GM19397 (cell line): ENCODE results near the gene DPP4.

ENCODE experiments used
- ATAC-seq: cut with Tn5 transposase; IDR thresholded peaks from one replicate; pipeline ENCODE4 v1.9.1; 2021; ENCODE audit warnings: mild to moderate bottlenecking, moderate library complexity; ENCODE audit not compliant: unreplicated experiment

Gene DPP4

GRCh38 chr2:162022290-162022945 is 51.6 kb downstream of the DPP4 start:
- ATAC-seq, result no peak

DNA sequence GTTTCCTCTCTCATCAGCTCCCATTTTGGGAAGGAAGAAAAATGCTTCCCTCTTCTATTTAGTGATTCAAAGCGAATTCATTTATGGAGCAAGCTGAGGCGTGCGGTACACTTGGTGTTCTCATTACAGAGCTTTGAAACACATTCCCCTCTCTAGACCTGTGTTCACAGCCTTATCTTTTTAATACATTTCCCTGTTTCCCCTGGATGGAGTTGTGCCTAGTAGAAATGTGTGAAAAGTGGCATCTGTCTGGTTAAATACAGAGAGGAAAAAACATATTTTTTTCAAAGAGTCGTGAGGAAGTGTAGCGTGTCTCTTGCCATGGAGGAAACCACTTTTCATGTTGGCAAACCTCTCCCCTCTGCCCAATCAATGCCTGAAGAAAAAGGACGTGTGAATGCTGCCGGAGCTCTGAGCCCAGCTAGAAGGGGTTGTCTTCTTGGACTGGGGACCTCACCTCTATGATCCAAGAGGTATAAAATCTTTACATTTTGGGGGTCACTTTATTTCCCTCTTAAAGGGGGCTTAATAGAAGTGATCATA is 52.4 kb downstream of the DPP4 start:
- ATAC-seq, result no peak

- ATAC-seq, result no peak
Measured at GRCh38 chr2:162018530-162018929, 55.5 kb downstream of the DPP4 start.

DNA sequence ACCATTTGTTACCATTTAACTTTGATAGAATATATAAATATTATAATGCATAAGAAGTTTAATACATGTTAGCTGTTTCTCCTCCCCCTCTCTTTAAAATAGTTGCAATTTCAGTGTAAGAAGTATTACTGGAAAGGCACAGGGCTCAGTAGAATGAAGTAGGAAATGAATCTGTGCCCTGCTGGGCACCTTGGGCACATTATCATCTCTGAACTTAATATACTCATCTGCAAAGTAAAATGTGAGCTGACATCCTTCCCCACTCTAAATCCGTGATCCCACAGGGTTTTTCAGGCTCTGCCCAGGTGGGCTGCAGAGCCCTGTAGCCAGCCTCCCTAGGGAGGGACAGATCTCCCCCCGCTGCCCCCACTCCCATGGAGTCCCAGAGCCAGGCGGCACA is 56.8 kb downstream of the DPP4 start:
- ATAC-seq, result no peak

DNA sequence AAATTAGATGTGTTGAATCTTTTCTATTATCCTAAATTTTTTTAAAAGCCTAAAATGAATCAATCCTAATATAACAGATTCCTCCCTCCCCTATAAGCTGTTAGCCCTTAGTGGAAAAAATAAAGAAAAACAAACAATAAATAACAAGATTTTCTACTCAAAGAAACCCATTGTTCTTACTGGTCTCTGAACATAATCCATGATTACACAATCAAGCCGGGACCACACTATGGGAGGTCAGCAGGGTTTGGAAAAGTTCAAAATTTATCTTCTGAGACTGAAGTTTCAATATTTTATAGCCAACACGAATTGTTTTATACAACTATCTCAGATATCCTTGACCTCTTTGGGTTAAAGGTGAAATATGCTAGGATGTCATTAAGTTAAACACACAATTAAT is 57.9 kb downstream of the DPP4 start:
- no peak for ATAC-seq

GRCh38 chr2:162014751-162015150 is 59.3 kb downstream of the DPP4 start:
- ATAC-seq, result no peak

DNA sequence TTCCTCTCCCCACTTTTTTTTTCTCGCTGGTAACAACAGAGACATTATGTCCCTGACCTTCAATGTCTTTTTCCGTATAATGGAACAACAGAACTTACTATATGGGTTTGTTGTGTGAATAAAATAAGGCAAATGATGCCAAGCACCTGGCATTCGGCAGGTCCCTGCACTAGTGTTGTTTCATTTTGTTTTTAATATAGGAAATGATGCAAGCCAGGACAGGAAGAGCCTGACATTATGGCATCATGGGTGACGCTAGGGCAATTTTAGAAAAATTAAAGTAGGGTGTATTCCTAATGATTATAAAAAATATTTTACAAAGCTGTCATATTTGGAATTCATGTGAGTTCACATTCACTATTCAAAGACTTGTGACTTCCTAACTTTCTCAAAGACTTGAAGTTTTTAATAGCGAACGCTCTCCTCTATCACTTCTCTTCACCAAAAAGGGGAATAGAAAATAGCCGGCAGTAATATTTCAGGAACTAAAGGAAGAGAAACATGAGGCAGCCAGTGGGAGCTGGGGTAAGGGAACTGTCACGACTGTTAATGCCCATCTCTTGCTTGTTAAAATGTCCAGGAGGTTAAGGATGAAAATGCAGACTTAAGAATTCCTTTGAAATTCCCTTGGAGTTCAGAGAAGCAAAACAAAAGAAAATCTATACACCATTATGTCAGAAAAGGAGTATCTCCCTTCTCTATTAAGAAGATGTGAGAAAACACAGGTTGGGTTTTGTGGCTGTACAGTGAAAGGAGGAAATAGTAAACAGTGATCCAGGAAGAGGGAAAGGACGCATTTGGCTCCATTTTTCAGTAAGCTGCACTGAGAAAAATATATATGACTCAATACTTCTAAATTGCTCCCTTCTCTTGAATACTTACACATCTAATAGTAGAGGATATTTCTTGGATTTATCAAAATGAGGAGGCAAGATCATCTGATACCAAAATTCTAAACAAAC is 60.2 kb downstream of the DPP4 start:
- ATAC-seq, result no peak

DNA sequence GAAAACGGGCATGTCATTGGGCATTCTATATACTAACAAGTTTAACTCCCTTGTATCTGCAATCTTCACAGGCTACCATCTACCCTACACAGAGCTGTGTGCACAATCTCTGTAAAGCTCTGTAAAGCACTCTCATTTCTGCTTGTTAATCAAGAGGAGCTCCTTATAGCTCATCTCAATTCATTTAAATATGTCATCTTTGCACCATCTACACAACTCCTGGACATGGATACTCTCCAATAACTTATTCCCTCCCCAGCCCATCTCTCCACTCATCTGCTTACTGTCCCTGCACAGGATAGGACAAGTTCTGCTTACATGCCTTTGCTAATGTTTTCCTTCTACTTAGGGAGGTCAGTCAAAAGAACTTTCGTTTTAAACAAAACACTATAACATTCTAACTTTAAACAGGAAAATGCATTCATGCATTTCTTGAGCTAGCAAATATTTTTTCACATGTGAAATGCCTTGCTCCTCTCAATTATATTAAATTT is 61.4 kb downstream of the DPP4 start:
- no peak for ATAC-seq

GRCh38 chr2:162011706-162012564 is 62.1 kb downstream of the DPP4 start:
- ATAC-seq, result no peak

GRCh38 chr2:162009543-162009942 is 64.5 kb downstream of the DPP4 start:
- no peak for ATAC-seq

DNA sequence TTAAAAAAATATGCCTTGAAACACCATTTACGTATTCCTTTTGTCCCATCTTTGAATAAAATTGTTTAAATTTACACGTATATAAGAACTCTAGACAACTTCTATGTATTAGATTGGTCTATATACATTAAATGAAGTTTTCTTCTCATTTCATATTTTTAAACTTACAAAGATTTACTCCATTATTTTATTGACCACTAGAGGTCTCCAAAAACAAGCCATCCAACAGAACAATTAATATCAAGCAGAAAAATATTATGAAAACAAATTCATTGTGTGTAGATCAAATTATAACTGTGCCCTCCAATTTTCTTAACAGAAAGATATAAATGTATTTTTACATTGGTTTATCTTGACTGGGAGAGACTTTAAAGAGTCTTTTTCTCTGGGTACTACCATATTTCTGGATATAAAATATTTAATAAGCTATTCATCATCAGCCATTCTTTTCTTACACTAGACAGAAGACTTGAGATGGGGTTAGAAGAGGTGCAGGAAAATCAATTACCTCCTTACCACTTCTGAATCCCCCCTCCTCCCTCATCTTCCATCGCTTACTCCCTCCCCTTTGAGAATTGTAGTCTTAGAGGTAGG is 66.5 kb downstream of the DPP4 start:
- no peak for ATAC-seq

DNA sequence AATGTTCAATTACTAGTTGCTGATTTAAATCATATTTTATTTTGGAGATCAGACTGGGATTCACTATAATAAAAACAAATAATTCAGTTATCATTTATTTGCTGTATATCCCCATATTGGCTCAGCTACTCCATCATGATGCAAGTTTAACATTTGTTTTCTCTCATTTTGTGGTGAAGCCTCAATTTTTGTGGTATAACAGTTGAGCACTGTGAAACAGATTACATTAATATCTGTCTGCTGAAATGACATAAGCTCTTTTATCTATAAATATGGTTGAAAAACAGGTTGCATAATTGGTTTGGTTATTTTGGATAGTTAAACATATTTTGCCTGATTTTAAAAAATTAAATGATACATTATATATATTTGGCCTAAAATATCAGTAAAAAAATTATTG is 67.7 kb downstream of the DPP4 start:
- ATAC-seq, result no peak

DNA sequence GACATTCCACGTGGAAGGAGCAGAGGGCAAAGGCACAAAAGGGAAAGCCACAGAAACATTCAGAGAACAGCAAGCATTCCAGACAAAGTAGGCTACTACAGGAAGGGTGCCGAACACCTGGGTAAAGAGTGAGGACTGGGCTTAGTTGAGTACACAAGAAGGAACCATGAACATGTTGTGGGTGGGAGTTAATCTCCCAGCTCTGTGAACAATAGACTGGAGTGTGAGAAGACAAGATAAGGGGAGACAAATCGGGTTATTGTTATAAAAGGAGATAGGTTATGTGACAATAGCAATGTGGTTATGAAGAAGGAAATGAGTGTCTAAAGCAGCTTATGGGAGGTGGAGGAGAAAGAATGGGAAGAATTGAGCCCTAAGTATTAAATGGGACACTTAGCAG is 70.0 kb downstream of the DPP4 start:
- no peak for ATAC-seq

GRCh38 chr2:162002623-162003235 is 71.3 kb downstream of the DPP4 start:
- ATAC-seq, result no peak

DNA sequence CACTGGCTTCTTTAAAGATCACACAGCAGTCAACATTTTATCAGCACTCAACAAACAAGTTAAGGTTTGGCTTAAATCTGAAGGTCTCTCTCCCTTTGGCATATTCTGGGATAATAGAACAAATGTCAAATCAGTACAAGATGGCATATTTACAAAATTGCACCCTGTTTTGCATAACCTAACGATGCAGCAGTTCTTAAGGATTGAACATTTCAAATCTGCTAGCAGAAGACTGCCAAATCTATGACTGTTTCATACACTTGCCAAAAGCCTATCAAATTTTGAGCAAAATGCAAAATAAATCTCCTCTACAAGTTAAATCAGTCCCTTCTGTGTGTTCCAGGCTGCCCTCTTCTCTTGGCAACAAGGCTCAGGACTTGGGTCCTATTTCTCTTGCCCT is 73.6 kb downstream of the DPP4 start:
- ATAC-seq, result no peak

GRCh38 chr2:161999321-161999720 is 74.7 kb downstream of the DPP4 start:
- ATAC-seq, result no peak

DNA sequence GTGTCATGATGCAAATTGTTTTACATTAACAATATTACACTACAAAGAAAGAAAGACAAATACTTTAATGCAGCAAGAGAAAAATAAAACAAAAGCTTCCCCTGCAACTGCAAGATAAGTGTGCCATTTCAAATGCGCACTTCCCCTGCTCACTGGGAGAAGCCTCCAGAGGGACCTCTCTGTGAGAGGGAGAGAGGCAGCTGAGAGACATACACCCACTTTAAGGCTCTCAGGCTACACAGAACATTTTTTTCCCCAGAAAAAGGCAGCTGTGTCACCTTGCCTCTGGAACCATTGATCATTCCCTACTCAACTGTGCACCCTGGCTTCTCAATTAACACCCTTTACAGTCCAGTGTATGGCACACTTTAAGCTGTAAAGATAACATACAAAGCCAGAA is 75.2 kb downstream of the DPP4 start:
- ATAC-seq, result no peak

DNA sequence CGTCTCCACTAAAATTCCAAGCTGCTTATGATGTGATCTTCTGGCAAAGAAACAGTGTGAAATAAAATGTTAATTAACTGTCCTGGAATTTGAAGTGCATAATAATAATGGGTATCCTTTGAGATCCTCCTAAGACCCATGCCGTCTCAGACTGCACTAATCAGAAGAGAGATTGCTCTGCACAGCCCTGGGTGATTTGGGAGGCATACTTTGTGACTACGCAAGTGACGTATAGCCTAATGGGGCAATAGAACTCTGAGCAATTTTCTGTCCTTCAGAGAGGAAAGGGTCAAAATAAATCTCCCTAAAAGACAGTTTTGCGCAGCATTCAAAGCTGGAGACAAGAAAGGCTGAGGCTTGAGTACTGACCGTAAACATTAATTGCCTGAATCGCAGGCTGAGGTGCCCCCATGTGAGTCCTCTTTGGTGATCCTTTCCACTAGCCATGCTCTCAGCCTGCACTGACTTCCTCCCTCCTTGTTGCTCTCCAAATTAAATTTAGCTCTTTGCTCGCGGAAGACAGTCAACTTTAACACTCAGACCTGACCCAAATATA is 76.0 kb downstream of the DPP4 start:
- ATAC-seq, result no peak

DNA sequence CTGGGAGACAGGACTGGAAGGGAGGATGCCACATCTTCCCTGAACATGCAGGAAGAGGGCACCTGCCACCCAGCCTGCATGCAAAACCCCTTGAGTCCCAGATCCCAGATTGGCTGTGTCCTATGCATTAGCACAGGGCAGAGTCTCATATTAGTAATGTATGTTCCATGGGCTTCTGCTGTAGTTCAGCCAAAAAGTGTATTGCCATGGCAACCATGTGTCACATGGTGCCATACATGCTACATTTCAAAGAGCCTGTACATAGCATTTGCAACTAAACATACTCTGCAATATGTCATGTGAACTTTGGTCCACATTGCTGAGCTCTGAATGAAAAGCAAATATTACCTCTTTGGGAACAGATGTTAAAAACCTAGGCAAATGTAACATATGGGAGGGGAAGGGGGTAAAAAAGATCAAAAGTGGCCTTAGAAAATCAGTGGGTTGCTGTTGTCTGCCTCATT is 78.4 kb downstream of the DPP4 start:
- no peak for ATAC-seq
